AG04450 (cell line): ENCODE data around the gene GALNT9. TPM values are rescaled to one million over a fixed set of nuclear protein-coding genes. Genes with fewer than 3 reads are reported as not detected.

ENCODE experiments used
- CTCF ChIA-PET: fragments of 300-600, 350-600 bp; formaldehyde crosslinking; extraction: SDS; loops from one replicate; lab custom pipeline; 2022; ENCODE audit warnings: antibody characterized with exemption, inconsistent platforms; lab: Charles Lee
- POLR2A ChIA-PET: fragments of 350-600 bp; formaldehyde crosslinking; extraction: SDS; loops from one replicate; lab custom pipeline; 2021; ENCODE audit warnings: antibody characterized with exemption, inconsistent platforms; lab: Yijun Ruan, JAX
- DNase-seq: peaks from one replicate; pipeline ENCODE4 v3.0.0-alpha.2; 2011; ENCODE audit warnings: low read depth, low spot score
- H3K27ac ChIP-seq: one replicate; pipeline ENCODE4 v1.5.1; 2012; ENCODE audit warnings: low read depth, low read length, control low read depth
- H3K27me3 ChIP-seq: one replicate; pipeline ENCODE4 v1.6.0; 2012; ENCODE audit warnings: low read length; ENCODE audit not compliant: control insufficient read depth, insufficient read depth
- H3K4me3 ChIP-seq: 2 replicates; pipeline ENCODE4 v1.5.1; 2011; ENCODE audit warnings: mild to moderate bottlenecking, low read depth, low read length, control low read depth
- H3K9me3 ChIP-seq: 2 replicates; pipeline ENCODE4 v1.5.1; 2012; ENCODE audit warnings: low read length; ENCODE audit not compliant: control insufficient read depth, insufficient read depth
- polyA plus RNA-seq: library from polyadenylated mRNA; depleted of rRNA; stranded (reverse); fragments of >200 nt; gene quantifications from 2 replicates; pipeline ENCODE4 v1.2.3, GENCODE V29; 2011
- TF ChIP-seq, protein P1 (sequence below): IDR thresholded peaks from 2 replicates; pipeline ENCODE4 v1.5.1; 2011; ENCODE audit warnings: low read depth, low read length, control low read depth, inconsistent platforms

GALNT9 gene
- polyA plus RNA-seq, 1 experiment: not detected

DNA sequence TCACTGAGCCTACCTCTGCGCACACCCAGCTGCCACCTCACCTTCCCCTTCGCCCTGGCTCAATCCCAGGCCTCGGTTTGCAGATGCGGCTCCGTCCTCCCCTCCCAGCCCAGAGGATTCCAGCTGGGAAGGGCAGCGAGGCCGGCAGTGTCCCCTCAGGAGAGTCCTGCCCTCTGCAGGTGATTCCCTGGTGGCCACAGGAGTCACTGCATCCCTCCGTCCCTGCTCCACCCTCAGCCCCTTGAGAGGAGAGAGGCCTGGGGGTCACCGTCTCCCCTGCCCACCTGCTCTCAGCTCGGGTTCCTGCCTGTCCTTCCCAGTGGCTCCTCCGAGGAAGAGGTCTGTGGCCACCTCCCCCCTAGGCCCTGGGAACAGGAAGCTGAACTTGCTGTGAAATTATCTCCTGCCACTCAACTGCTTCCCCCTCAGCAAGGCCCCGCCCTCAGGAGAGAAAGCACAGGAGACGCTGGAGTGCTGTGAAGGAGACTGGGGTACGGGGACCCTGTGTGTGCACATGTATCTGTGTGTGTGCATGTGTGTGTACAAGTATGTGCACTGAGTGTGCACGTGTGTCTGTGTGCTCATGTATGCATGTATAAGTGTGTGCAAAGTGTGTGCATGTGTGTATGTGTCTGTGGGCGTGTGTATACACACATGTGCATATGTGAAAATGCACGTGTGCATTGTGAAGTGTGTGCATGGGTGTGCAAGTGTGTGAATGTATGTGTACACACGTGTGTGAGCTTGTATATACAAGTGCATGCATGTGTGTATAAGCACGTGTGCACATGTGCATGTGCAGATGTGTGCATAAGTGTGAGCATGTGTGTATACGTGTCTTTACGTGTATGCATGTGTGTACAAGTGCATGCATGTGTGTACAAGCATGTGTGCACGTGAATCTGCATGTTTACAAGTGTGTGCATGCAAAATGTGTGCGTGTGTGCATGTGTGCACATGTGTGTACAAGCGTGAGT is 13.2 kb upstream of the GALNT9 start:
- TF ChIP-seq, protein P1, sequence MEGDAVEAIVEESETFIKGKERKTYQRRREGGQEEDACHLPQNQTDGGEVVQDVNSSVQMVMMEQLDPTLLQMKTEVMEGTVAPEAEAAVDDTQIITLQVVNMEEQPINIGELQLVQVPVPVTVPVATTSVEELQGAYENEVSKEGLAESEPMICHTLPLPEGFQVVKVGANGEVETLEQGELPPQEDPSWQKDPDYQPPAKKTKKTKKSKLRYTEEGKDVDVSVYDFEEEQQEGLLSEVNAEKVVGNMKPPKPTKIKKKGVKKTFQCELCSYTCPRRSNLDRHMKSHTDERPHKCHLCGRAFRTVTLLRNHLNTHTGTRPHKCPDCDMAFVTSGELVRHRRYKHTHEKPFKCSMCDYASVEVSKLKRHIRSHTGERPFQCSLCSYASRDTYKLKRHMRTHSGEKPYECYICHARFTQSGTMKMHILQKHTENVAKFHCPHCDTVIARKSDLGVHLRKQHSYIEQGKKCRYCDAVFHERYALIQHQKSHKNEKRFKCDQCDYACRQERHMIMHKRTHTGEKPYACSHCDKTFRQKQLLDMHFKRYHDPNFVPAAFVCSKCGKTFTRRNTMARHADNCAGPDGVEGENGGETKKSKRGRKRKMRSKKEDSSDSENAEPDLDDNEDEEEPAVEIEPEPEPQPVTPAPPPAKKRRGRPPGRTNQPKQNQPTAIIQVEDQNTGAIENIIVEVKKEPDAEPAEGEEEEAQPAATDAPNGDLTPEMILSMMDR: no peak
- DNase-seq: no peak
- POLR2A ChIA-PET: no interaction called here
- Histone ChIP-seq H3K4me3 (no peak overlapping the region), H3K27ac (no peak overlapping the region), H3K9me3 (peaks cover 75% of the 10 kb centered on the region), H3K27me3 (no peaks in the 10 kb centered on the region)
- CTCF ChIA-PET: no interaction called here

DNA sequence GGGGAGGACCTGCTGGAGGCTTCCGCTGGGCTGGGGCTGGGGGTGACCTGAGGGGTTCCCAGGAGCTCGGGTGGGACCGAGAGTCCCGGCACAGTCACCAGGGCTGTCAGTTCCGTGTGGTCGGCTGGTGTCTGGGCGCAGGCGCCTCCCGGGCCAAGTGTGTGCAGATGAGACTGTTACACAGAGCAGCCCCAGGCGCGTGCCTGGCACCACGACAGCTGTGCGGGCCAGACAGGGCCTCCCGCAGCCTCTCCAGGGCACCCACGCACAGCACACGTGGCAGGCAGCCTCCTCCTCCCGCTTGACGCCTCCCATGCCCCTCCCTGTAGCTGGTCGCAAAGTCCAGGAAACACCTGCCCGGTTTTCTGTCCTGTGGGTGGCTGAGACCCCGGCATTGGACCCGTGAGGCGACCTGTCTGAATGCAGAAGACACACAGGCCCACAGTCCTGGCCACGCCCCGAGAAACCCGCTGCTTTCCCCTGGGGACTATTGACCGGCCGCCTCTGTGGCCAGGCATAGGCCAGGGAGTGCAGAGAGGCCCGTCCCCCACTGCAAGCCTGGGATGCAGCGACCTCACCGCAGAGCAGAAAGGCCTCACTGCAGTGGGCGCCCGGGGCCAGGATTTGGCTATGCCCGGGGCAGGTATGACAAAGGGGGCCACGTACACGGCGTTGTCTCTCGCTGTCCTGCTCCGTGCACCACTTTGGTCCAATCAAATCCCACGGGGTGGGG is 12.1 kb upstream of the GALNT9 start:
- CTCF ChIA-PET: no interaction called here
- no peak for DNase-seq
- H3K27me3 ChIP-seq: no peaks in the 10 kb centered on the region
- POLR2A ChIA-PET: no interaction called here
- peaks cover 75% of the 10 kb centered on the region for H3K9me3 ChIP-seq
- H3K27ac ChIP-seq: no peak overlapping the region
- H3K4me3 ChIP-seq: no peak overlapping the region
- TF ChIP-seq, protein P1: no peak

DNA sequence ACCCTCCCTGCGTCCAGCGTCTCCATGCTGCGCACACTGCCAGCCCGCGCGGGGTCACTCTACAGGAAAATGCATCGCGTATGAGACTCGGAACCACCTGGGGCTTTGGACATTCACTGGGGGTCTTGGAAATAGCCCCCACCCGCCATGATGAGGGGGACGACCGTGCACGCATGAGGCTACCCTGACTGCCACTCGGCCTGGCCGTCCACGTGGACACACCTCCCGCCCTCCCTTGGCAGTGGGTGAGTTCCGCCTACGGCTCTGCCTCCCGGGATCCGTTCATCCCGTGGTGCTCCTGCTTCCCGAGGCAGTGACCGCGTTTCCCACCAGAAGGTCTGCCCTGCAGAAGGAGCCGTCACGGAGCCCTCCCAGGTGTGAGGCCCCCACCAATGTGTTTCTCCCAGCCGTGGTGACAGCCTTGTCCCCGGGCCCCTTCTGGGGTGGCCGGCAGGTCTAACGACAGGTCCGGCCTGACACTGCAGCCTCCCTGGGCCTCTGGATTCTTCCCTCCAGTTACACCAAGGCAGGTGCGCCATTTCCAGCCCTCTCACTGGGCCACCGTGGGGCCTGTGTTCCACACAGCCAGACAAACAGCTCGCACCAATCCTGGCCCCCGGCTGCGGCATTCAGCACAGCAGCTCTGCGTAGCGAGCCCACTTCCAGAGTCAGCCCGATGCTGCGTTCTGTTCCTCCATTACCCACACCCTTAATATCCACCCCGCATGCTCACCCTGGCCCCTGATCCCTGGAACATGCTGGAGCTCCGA is 11.1 kb upstream of the GALNT9 start:
- H3K9me3 ChIP-seq: peaks cover 76% of the 10 kb centered on the region
- no peak overlapping the region for H3K4me3 ChIP-seq
- no peaks in the 10 kb centered on the region for H3K27me3 ChIP-seq
- ChIA-PET POLR2A (no interaction called here), CTCF (no interaction called here)
- no peak overlapping the region for H3K27ac ChIP-seq
- TF ChIP-seq, protein P1: no peak
- no peak for DNase-seq

DNA sequence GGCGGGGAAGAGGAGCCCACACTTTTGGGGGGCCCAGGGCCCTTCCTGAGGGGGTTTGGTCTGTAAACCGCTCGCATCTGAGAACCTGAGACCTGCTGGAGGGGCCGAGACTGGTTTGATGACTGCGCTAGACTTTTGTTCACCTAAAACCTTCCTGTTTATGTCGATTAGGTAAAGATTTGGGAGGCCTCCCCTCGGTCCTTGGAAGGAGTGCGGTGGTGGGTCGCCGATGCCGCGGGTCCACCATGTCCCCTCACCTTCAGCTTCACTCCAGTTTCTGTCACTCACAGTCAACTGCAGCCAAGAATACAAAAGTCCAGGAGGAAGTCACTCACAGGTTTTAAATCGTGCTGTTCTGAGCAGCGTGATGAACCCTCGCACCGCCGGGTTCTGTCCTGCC is 10.5 kb upstream of the GALNT9 start:
- POLR2A ChIA-PET: no interaction called here
- H3K27ac ChIP-seq: no peak overlapping the region
- TF ChIP-seq, protein P1: no peak
- H3K27me3 ChIP-seq: no peaks in the 10 kb centered on the region
- CTCF ChIA-PET: no interaction called here
- peaks cover 77% of the 10 kb centered on the region for H3K9me3 ChIP-seq
- no peak for DNase-seq
- no peak overlapping the region for H3K4me3 ChIP-seq
